AG10803 (cell line): ENCODE measurements around the gene PEPD.

Source experiments
- DNase-seq: peaks from one replicate; pipeline ENCODE4 v3.0.0; 2010; ENCODE audit warnings: low read depth
- H3K4me3 ChIP-seq: 2 replicates; pipeline ENCODE4 v1.5.1; 2011; ENCODE audit warnings: mild to moderate bottlenecking, low read length, control low read depth
- CTCF ChIP-seq: conservative IDR thresholded peaks from 2 replicates; pipeline ENCODE4 v1.5.1; 2011; ENCODE audit warnings: mild to moderate bottlenecking, low read length, control low read depth, inconsistent platforms

PEPD gene

GRCh38 chr19:33456845-33457220 lies 64.8 kb downstream of the PEPD start:
- no peak for DNase-seq
- H3K4me3 ChIP-seq = no peak overlapping the region
- TF ChIP-seq CTCF = no peak

- no peak for TF ChIP-seq CTCF
- DNase-seq = no peak
- no peak overlapping the region for H3K4me3 ChIP-seq
Observed at GRCh38 chr19:33456076-33456844, 65.3 kb downstream of the PEPD start.

GRCh38 chr19:33453265-33453664 lies 68.3 kb downstream of the PEPD start:
- H3K4me3 ChIP-seq = no peak overlapping the region
- no peak for TF ChIP-seq CTCF
- no peak for DNase-seq

GRCh38 chr19:33450689-33451088 lies 70.9 kb downstream of the PEPD start:
- no peak for TF ChIP-seq CTCF
- DNase-seq = no peak
- H3K4me3 ChIP-seq = no peak overlapping the region

- TF ChIP-seq CTCF = no peak
- no peak for DNase-seq
Observed at GRCh38 chr19:33449799-33450198, 71.8 kb downstream of the PEPD start.

GRCh38 chr19:33448159-33448516 lies 73.5 kb downstream of the PEPD start:
- DNase-seq = no peak
- no peak for TF ChIP-seq CTCF

More at GRCh38 chr19:33449799-33450198, 71.8 kb downstream of the PEPD start:
- H3K4me3 ChIP-seq = no peak overlapping the region

GRCh38 chr19:33447336-33448158 lies 74.0 kb downstream of the PEPD start:
- no peak for DNase-seq
- no peak for TF ChIP-seq CTCF
- H3K4me3 ChIP-seq = no peak overlapping the region

More at GRCh38 chr19:33448159-33448516, 73.5 kb downstream of the PEPD start:
- no peak overlapping the region for H3K4me3 ChIP-seq
